Measurements from ENCODE around the gene ARHGDIB.

DNA sequence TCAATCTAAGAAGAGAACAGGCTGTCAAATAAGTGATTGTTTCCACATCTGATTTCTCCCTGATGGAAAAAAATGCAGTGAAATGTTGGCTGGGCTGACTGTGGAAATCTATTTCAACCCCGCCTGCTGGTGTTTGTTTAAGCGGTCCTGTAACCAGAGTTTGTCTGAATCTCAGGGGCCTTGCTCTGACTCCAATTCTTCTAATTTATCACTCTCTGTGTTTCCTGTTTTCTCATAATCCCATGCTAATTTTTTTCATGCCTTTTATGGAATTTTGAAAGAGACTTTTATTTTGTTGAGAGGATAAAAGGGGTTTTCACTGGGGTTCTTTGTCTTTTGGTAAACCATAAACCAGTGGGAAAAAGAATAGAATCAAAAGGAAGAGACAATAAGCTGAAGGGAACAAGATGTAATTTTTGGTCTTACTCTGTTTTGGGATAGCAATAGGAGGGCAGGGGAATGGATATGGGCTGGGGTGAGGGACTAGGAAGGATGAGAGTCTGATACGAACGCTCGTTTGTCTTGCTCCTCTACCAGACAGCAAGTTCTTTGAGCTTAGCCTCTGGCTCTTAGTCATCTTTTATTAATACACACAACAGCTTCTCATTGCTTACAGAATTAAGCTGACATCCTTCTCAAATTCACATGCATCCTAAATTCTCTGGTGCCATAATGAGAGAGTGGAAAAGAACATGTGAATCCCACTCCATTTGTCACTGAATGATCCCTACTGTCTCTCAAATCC is 67.7 kb downstream of the ARHGDIB start:
- TF ChIP-seq, protein P1, sequence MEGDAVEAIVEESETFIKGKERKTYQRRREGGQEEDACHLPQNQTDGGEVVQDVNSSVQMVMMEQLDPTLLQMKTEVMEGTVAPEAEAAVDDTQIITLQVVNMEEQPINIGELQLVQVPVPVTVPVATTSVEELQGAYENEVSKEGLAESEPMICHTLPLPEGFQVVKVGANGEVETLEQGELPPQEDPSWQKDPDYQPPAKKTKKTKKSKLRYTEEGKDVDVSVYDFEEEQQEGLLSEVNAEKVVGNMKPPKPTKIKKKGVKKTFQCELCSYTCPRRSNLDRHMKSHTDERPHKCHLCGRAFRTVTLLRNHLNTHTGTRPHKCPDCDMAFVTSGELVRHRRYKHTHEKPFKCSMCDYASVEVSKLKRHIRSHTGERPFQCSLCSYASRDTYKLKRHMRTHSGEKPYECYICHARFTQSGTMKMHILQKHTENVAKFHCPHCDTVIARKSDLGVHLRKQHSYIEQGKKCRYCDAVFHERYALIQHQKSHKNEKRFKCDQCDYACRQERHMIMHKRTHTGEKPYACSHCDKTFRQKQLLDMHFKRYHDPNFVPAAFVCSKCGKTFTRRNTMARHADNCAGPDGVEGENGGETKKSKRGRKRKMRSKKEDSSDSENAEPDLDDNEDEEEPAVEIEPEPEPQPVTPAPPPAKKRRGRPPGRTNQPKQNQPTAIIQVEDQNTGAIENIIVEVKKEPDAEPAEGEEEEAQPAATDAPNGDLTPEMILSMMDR (IDR thresholded peaks at IDR 0.05) = no peak
- no peak for TF ChIP-seq EZH2 (IDR thresholded peaks at IDR 0.05)
- no peak for TF ChIP-seq EZH2phosphoT487 (IDR thresholded peaks at IDR 0.05)

Data from neural progenitor cell (in vitro differentiated cells).